ENCODE results near the gene TP53RK.
"Not testable (repeated sequence)": the region's sequence is repeated elsewhere in the genome, so short reads cannot be mapped to it uniquely, and the experiment has no call there.

DNA sequence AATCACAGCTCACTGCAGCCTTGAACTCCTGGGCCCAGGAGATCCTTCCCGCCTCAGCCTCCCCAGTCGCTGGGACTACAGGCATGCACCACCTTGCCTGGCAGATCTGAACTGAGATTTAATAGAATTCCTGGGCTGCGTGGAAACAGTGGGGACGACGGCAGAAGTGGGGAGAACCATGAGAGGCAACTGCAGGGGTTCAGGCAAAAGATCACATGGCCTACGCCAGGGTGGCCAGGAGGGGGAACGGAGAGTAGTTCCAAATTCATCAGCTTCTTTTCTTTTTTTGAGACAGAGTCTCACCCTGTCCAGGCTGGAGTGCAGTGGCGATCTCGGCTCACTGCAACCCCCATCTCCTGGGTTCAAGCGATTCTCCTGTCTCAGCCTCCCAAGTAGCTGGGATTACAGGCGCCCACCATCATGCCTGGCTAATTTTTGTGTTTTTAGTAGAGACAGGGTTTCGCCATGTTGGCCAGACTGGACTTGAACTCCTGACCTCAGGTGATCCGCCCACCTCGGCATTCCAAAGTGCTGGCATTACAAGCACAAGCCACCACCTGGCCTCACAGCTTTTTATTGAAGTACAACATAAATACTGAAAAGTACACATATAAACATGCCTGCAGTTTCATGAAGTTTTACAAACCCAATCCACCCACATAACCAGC, 12.5 kb downstream of the TP53RK start:
- TF ChIP-seq, protein P1, sequence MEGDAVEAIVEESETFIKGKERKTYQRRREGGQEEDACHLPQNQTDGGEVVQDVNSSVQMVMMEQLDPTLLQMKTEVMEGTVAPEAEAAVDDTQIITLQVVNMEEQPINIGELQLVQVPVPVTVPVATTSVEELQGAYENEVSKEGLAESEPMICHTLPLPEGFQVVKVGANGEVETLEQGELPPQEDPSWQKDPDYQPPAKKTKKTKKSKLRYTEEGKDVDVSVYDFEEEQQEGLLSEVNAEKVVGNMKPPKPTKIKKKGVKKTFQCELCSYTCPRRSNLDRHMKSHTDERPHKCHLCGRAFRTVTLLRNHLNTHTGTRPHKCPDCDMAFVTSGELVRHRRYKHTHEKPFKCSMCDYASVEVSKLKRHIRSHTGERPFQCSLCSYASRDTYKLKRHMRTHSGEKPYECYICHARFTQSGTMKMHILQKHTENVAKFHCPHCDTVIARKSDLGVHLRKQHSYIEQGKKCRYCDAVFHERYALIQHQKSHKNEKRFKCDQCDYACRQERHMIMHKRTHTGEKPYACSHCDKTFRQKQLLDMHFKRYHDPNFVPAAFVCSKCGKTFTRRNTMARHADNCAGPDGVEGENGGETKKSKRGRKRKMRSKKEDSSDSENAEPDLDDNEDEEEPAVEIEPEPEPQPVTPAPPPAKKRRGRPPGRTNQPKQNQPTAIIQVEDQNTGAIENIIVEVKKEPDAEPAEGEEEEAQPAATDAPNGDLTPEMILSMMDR (IDR thresholded peaks at IDR 0.05; ENCODE audit: low read depth, low read length): not testable (repeated sequence)
- not testable (repeated sequence) for TF ChIP-seq EZH2phosphoT487 (IDR thresholded peaks at IDR 0.05; ENCODE audit: low read depth)
